IPS DF 4.7 (cell line): ENCODE data around the gene TCOF1.

Experiments used
- DNase-seq: peaks from one replicate; pipeline ENCODE4 v3.0.0-alpha.2; 2013; ENCODE audit warnings: low spot score; ENCODE audit errors: extremely low read depth

TCOF1 gene

GRCh38 chr5:150428106-150428876, 70.8 kb downstream of the TCOF1 start:
- no peak for DNase-seq

GRCh38 chr5:150428978-150429377, 71.5 kb downstream of the TCOF1 start:
- DNase-seq, result no peak

GRCh38 chr5:150429410-150429873, 71.9 kb downstream of the TCOF1 start:
- DNase-seq, result no peak

- no peak for DNase-seq
Measured at GRCh38 chr5:150431048-150431447, 73.6 kb downstream of the TCOF1 start.

GRCh38 chr5:150431574-150431973, 74.1 kb downstream of the TCOF1 start:
- DNase-seq, result no peak

- DNase-seq, result no peak
Measured at GRCh38 chr5:150434464-150434863, 77.0 kb downstream of the TCOF1 start.

GRCh38 chr5:150436141-150436680, 78.7 kb downstream of the TCOF1 start:
- DNase-seq, result no peak

- DNase-seq, result no peak
Measured at GRCh38 chr5:150438873-150439546, 81.5 kb downstream of the TCOF1 start.

GRCh38 chr5:150440948-150441812, 83.7 kb downstream of the TCOF1 start:
- DNase-seq, result no peak

- no peak for DNase-seq
Measured at GRCh38 chr5:150441813-150442698, 84.6 kb downstream of the TCOF1 start.

GRCh38 chr5:150442699-150443080, 85.2 kb downstream of the TCOF1 start:
- DNase-seq, result no peak

GRCh38 chr5:150443242-150444075, 86.0 kb downstream of the TCOF1 start:
- DNase-seq, result no peak

- no peak for DNase-seq
Measured at GRCh38 chr5:150444770-150445169, 87.3 kb downstream of the TCOF1 start.

- no peak for DNase-seq
Measured at GRCh38 chr5:150446088-150446487, 88.6 kb downstream of the TCOF1 start.

GRCh38 chr5:150446583-150446982, 89.1 kb downstream of the TCOF1 start:
- DNase-seq, result no peak

GRCh38 chr5:150447188-150447587, 89.7 kb downstream of the TCOF1 start:
- DNase-seq, result no peak

- no peak for DNase-seq
Measured at GRCh38 chr5:150448334-150448733, 90.8 kb downstream of the TCOF1 start.

- no peak for DNase-seq
Measured at GRCh38 chr5:150448952-150449516, 91.5 kb downstream of the TCOF1 start.
